ENCODE measurements around the gene GPC6. TPM values are rescaled to one million over a fixed set of nuclear protein-coding genes. Genes with fewer than 3 reads are reported as not detected.

GPC6 gene
- total RNA-seq, 1 donor from 2014 or later = 50.3 TPM

DNA sequence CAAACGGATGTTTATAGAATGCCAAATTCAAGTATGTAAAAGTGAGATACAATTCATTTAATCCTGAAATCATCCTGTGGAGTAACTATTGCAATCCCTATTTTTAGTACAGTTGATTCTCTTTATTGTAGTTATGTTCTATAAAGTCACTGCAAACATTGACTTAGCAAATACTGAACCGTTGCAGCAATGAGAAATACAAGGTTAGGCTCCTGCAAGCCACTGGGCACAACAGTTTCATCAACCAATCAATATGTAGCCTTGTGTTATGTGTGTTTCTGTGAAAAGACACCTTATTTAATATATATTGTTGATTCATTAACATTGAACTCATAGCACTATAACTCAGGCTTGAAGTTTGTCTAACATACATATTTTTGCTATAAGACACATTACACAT is 1078.4 kb downstream of the GPC6 start:
- no peak overlapping the region for H3K27ac Mint-ChIP-seq
- no peaks in the 10 kb centered on the region for H3K9me3 Mint-ChIP-seq (ENCODE audit: low read depth)
- no peaks in the 10 kb centered on the region for H3K36me3 Mint-ChIP-seq (ENCODE audit: insufficient read depth)
- DNase-seq (ENCODE audit: low spot score, unreplicated experiment) = no peak
- peaks cover 30% of the 10 kb centered on the region for H3K4me1 Mint-ChIP-seq (ENCODE audit: low read depth)
- no peak for TF ChIP-seq CTCF (IDR thresholded peaks at IDR 0.05; ENCODE audit: unreplicated experiment)
- no peaks in the 10 kb centered on the region for H3K27me3 Mint-ChIP-seq
- H3K4me3 Mint-ChIP-seq (ENCODE audit: low read depth) = no peak overlapping the region

GRCh38 chr13:94305463-94305862 is 1078.9 kb downstream of the GPC6 start:
- no peak overlapping the region for H3K4me3 Mint-ChIP-seq (ENCODE audit: low read depth)
- no peak overlapping the region for H3K27ac Mint-ChIP-seq
- H3K4me1 Mint-ChIP-seq (ENCODE audit: low read depth) = peaks cover 30% of the 10 kb centered on the region
- H3K36me3 Mint-ChIP-seq (ENCODE audit: insufficient read depth) = no peaks in the 10 kb centered on the region
- no peaks in the 10 kb centered on the region for H3K9me3 Mint-ChIP-seq (ENCODE audit: low read depth)
- DNase-seq (ENCODE audit: low spot score, unreplicated experiment) = no peak
- H3K27me3 Mint-ChIP-seq = no peaks in the 10 kb centered on the region
- TF ChIP-seq CTCF (IDR thresholded peaks at IDR 0.05; ENCODE audit: unreplicated experiment) = no peak

DNA sequence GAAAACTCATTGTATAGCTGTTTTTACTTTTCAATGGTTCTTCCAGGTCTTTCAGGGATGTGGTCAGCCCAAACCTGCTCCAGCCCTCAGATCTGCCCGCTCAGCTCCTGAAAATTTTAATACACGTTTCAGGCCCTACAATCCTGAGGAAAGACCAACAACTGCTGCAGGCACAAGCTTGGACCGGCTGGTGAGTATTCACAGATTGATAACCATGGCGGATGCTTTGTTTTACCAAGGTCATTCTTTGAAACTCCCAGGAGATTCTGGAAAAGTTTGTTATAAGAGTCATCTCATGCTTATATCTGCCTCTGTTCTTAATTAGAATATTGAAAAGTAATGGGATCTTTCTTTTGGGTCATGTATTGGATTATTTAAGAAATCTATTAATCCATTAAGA is 1079.3 kb downstream of the GPC6 start:
- Mint-ChIP-seq H3K27ac (no peak overlapping the region), H3K4me3 (ENCODE audit: low read depth) (no peak overlapping the region), H3K4me1 (ENCODE audit: low read depth) (peaks cover 30% of the 10 kb centered on the region), H3K9me3 (ENCODE audit: low read depth) (no peaks in the 10 kb centered on the region), H3K36me3 (ENCODE audit: insufficient read depth) (no peaks in the 10 kb centered on the region), H3K27me3 (no peaks in the 10 kb centered on the region)
- no peak for DNase-seq (ENCODE audit: low spot score, unreplicated experiment)
- TF ChIP-seq CTCF (IDR thresholded peaks at IDR 0.05; ENCODE audit: unreplicated experiment) = no peak

- Mint-ChIP-seq H3K27ac (no peak overlapping the region), H3K4me3 (ENCODE audit: low read depth) (no peak overlapping the region), H3K4me1 (ENCODE audit: low read depth) (peaks cover 30% of the 10 kb centered on the region), H3K27me3 (no peaks in the 10 kb centered on the region), H3K9me3 (ENCODE audit: low read depth) (no peaks in the 10 kb centered on the region), H3K36me3 (ENCODE audit: insufficient read depth) (no peaks in the 10 kb centered on the region)
- no peak for DNase-seq (ENCODE audit: low spot score, unreplicated experiment)
- TF ChIP-seq CTCF (IDR thresholded peaks at IDR 0.05; ENCODE audit: unreplicated experiment) = no peak
These were observed 1082.2 kb downstream of the GPC6 start for GRCh38 chr13:94308832-94309231.

- Mint-ChIP-seq H3K27me3 (no peaks in the 10 kb centered on the region), H3K27ac (no peak overlapping the region), H3K36me3 (ENCODE audit: insufficient read depth) (no peaks in the 10 kb centered on the region), H3K4me1 (ENCODE audit: low read depth) (peaks cover 23% of the 10 kb centered on the region), H3K9me3 (ENCODE audit: low read depth) (no peaks in the 10 kb centered on the region), H3K4me3 (ENCODE audit: low read depth) (no peak overlapping the region)
- no peak for TF ChIP-seq CTCF (IDR thresholded peaks at IDR 0.05; ENCODE audit: unreplicated experiment)
- no peak for DNase-seq (ENCODE audit: low spot score, unreplicated experiment)
These were observed 1083.0 kb downstream of the GPC6 start for GRCh38 chr13:94309576-94309975.

Measured in progenitor cell of endocrine pancreas (in vitro differentiated cells).